ENCODE results near the gene IGF2BP3. TPM values are rescaled to one million over a fixed set of nuclear protein-coding genes. Genes with fewer than 3 reads are reported as not detected.

IGF2BP3 gene
- total RNA-seq, 1 experiment from 2014 or later, result 11.7 TPM

GRCh38 chr7:23333671-23334246 lies 136.5 kb downstream of the IGF2BP3 start:
- Histone ChIP-seq H3K4me2 (ENCODE audit: low read length) (peak overlapping the region; percentile 78), H3K4me3 (ENCODE audit: low read length) (peak overlapping the region; percentile 30; the same call in 1 of the 2 replicates), H2AFZ (ENCODE audit: low read length) (no peak overlapping the region), H3K27ac (ENCODE audit: low read length) (peak overlapping the region; percentile 98), H3F3A (ENCODE audit: low read length, unreplicated experiment) (peaks cover 16% of the 10 kb centered on the region), H4K20me1 (ENCODE audit: low read length) (no peaks in the 10 kb centered on the region), H3K79me2 (ENCODE audit: low read length) (no peaks in the 10 kb centered on the region), H3K9ac (ENCODE audit: low read length) (peak overlapping the region; percentile 86), H3K4me1 (ENCODE audit: insufficient read depth, low read length) (peaks cover 37% of the 10 kb centered on the region), H3K9me3 (ENCODE audit: low read length) (no peaks in the 10 kb centered on the region), H3K27me3 (ENCODE audit: low read length) (no peaks in the 10 kb centered on the region), H3K9me2 (replicated peaks; ENCODE audit: low read length) (no peaks in the 10 kb centered on the region), H3K36me3 (ENCODE audit: low read depth, low read length) (peaks cover 15% of the 10 kb centered on the region)
- DNase-seq (peak; percentile 96), ATAC-seq (peak; percentile 58)
- intact Hi-C loops (cut with micrococcal nuclease), result loop anchor here (1.0 to 10.0 kb wide), 5 partner anchors 16 to 1491 kb away; partner anchors contain the start of genes MALSU1 and TRA2A
- ChIA-PET POLR2A (ENCODE audit: unreplicated experiment) (interaction anchor here (1.1 kb wide), 1 partner anchor 16 kb away, joined by 4 read pairs; no protein-coding TSS in a partner anchor), CTCF (interaction anchor here (0.9 kb wide), 1 partner anchor 61 kb away, joined by 4 read pairs; no protein-coding TSS in a partner anchor)
- no TSS peak for BruUV-seq (replicated peaks)
- TF ChIP-seq CTCF (conservative IDR thresholded peaks at IDR 0.05; ENCODE audit: low read depth, low read length) (no peak), EZH2phosphoT487 (IDR thresholded peaks at IDR 0.05; ENCODE audit: borderline replicate concordance, low read length) (no peak), EZH2 (IDR thresholded peaks at IDR 0.05; ENCODE audit: low read length, unreplicated experiment) (no peak)

GRCh38 chr7:23332910-23333612 lies 137.2 kb downstream of the IGF2BP3 start:
- peak; percentile 33 for ATAC-seq

More at GRCh38 chr7:23332910-23333612, 137.2 kb downstream of the IGF2BP3 start:
- Histone ChIP-seq H3K36me3 (ENCODE audit: low read depth, low read length) (peaks cover 13% of the 10 kb centered on the region), H3F3A (ENCODE audit: low read length, unreplicated experiment) (peaks cover 16% of the 10 kb centered on the region), H3K4me2 (ENCODE audit: low read length) (peak overlapping the region; percentile 70), H3K9me2 (replicated peaks; ENCODE audit: low read length) (no peaks in the 10 kb centered on the region), H3K27ac (ENCODE audit: low read length) (peak overlapping the region; percentile 98), H4K20me1 (ENCODE audit: low read length) (no peaks in the 10 kb centered on the region), H3K9ac (ENCODE audit: low read length) (peak overlapping the region; percentile 81), H3K4me1 (ENCODE audit: insufficient read depth, low read length) (peaks cover 35% of the 10 kb centered on the region), H3K79me2 (ENCODE audit: low read length) (no peaks in the 10 kb centered on the region), H3K4me3 (ENCODE audit: low read length) (peak overlapping the region; percentile 30; the same call in 1 of the 2 replicates), H3K9me3 (ENCODE audit: low read length) (no peaks in the 10 kb centered on the region), H2AFZ (ENCODE audit: low read length) (no peak overlapping the region), H3K27me3 (ENCODE audit: low read length) (no peaks in the 10 kb centered on the region)
- POLR2A ChIA-PET (ENCODE audit: unreplicated experiment), result no interaction called here
- TF ChIP-seq CTCF (conservative IDR thresholded peaks at IDR 0.05; ENCODE audit: low read depth, low read length) (no peak), EZH2phosphoT487 (IDR thresholded peaks at IDR 0.05; ENCODE audit: borderline replicate concordance, low read length) (no peak), EZH2 (IDR thresholded peaks at IDR 0.05; ENCODE audit: low read length, unreplicated experiment) (no peak)
- DNase-seq, result peak; percentile 86
- intact Hi-C loops (cut with micrococcal nuclease), result loop anchor here (1.0 to 10.0 kb wide), 3 partner anchors 36 to 1492 kb away; partner anchors contain the start of gene MALSU1
- CTCF ChIA-PET, result interaction anchor here (0.9 kb wide), 1 partner anchor 60 kb away, joined by 4 read pairs; no protein-coding TSS in a partner anchor
- no TSS peak for BruUV-seq (replicated peaks)
